ENCODE results near the gene DLGAP1. TPM values are rescaled to one million over a fixed set of nuclear protein-coding genes. Genes with fewer than 3 reads are reported as not detected.

Gene DLGAP1
- total RNA-seq, 1 donor from 2014 or later: 7.7 TPM

- H3K27ac Mint-ChIP-seq (ENCODE audit: unreplicated experiment): no peak overlapping the region
- H3K27me3 Mint-ChIP-seq (ENCODE audit: low read depth): no peaks in the 10 kb centered on the region
- H3K36me3 Mint-ChIP-seq (ENCODE audit: low read depth): no peaks in the 10 kb centered on the region
- peaks cover 13% of the 10 kb centered on the region for H3K4me1 Mint-ChIP-seq (ENCODE audit: low read depth)
- no peak for DNase-seq (ENCODE audit: low spot score)
- H3K9me3 Mint-ChIP-seq (ENCODE audit: low read depth): peaks cover 4% of the 10 kb centered on the region
- no peak overlapping the region for H3K4me3 Mint-ChIP-seq (ENCODE audit: unreplicated experiment)
- TF ChIP-seq, protein P1, sequence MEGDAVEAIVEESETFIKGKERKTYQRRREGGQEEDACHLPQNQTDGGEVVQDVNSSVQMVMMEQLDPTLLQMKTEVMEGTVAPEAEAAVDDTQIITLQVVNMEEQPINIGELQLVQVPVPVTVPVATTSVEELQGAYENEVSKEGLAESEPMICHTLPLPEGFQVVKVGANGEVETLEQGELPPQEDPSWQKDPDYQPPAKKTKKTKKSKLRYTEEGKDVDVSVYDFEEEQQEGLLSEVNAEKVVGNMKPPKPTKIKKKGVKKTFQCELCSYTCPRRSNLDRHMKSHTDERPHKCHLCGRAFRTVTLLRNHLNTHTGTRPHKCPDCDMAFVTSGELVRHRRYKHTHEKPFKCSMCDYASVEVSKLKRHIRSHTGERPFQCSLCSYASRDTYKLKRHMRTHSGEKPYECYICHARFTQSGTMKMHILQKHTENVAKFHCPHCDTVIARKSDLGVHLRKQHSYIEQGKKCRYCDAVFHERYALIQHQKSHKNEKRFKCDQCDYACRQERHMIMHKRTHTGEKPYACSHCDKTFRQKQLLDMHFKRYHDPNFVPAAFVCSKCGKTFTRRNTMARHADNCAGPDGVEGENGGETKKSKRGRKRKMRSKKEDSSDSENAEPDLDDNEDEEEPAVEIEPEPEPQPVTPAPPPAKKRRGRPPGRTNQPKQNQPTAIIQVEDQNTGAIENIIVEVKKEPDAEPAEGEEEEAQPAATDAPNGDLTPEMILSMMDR (IDR thresholded peaks at IDR 0.05): no peak
These were observed 254.7 kb downstream of the DLGAP1 start for GRCh38 chr18:4200399-4200798.

DNA sequence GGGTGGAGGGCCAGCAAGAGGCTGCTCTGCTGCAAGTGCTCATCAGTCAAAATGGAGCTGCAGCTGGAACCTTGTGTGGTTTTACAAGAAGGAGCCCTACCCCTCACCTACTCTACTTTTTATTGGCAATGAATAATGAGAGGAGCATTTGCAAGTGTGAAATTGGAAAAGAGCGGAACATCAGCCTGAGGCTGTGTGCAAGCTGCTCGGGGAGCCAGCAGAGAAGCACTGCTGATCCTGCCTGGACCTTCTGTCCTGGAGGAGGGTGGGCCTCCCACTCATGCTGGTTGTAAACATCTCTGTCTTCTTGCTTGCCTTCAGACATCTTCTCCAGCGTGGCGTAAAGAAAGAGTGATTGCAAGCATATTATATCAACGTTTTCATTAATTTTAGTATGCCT lies 256.2 kb downstream of the DLGAP1 start:
- Mint-ChIP-seq H3K4me3 (ENCODE audit: unreplicated experiment) (no peak overlapping the region), H3K4me1 (ENCODE audit: low read depth) (peaks cover 8% of the 10 kb centered on the region), H3K27me3 (ENCODE audit: low read depth) (no peaks in the 10 kb centered on the region), H3K27ac (ENCODE audit: unreplicated experiment) (no peak overlapping the region), H3K9me3 (ENCODE audit: low read depth) (peaks cover 4% of the 10 kb centered on the region), H3K36me3 (ENCODE audit: low read depth) (no peaks in the 10 kb centered on the region)
- no peak for DNase-seq (ENCODE audit: low spot score)
- TF ChIP-seq, protein P1 (IDR thresholded peaks at IDR 0.05): no peak

- Mint-ChIP-seq H3K27me3 (ENCODE audit: low read depth) (no peaks in the 10 kb centered on the region), H3K4me1 (ENCODE audit: low read depth) (no peaks in the 10 kb centered on the region), H3K27ac (ENCODE audit: unreplicated experiment) (no peak overlapping the region), H3K4me3 (ENCODE audit: unreplicated experiment) (no peak overlapping the region), H3K9me3 (ENCODE audit: low read depth) (peaks cover 2% of the 10 kb centered on the region), H3K36me3 (ENCODE audit: low read depth) (no peaks in the 10 kb centered on the region)
- TF ChIP-seq, protein P1 (IDR thresholded peaks at IDR 0.05): no peak
- DNase-seq (ENCODE audit: low spot score): no peak
These were observed 258.8 kb downstream of the DLGAP1 start for GRCh38 chr18:4196351-4196750.

- no peaks in the 10 kb centered on the region for H3K27me3 Mint-ChIP-seq (ENCODE audit: low read depth)
- no peak for DNase-seq (ENCODE audit: low spot score)
- H3K4me1 Mint-ChIP-seq (ENCODE audit: low read depth): no peaks in the 10 kb centered on the region
- no peak overlapping the region for H3K27ac Mint-ChIP-seq (ENCODE audit: unreplicated experiment)
- no peaks in the 10 kb centered on the region for H3K36me3 Mint-ChIP-seq (ENCODE audit: low read depth)
- no peaks in the 10 kb centered on the region for H3K9me3 Mint-ChIP-seq (ENCODE audit: low read depth)
- TF ChIP-seq, protein P1 (IDR thresholded peaks at IDR 0.05): no peak
- no peak overlapping the region for H3K4me3 Mint-ChIP-seq (ENCODE audit: unreplicated experiment)
These were observed 262.0 kb downstream of the DLGAP1 start for GRCh38 chr18:4193086-4193485.

- peaks cover 13% of the 10 kb centered on the region for H3K9me3 Mint-ChIP-seq (ENCODE audit: low read depth)
- H3K27ac Mint-ChIP-seq (ENCODE audit: unreplicated experiment): no peak overlapping the region
- H3K36me3 Mint-ChIP-seq (ENCODE audit: low read depth): peaks cover 2% of the 10 kb centered on the region
- TF ChIP-seq, protein P1 (IDR thresholded peaks at IDR 0.05): peak; percentile 53
- peaks cover 10% of the 10 kb centered on the region for H3K4me1 Mint-ChIP-seq (ENCODE audit: low read depth)
- H3K27me3 Mint-ChIP-seq (ENCODE audit: low read depth): no peaks in the 10 kb centered on the region
- H3K4me3 Mint-ChIP-seq (ENCODE audit: unreplicated experiment): no peak overlapping the region
- DNase-seq (ENCODE audit: low spot score): no peak
These were observed 273.1 kb downstream of the DLGAP1 start for GRCh38 chr18:4181882-4182568.
